GM19193 (cell line): ENCODE measurements around the gene CPB1.

ENCODE experiments used
- POLR2A ChIP-seq: IDR thresholded peaks from 4 replicates; pipeline ENCODE4 v1.6.1; 2011; ENCODE audit not compliant: insufficient read depth, insufficient read length; ENCODE audit errors: extremely low read depth

Gene CPB1

DNA sequence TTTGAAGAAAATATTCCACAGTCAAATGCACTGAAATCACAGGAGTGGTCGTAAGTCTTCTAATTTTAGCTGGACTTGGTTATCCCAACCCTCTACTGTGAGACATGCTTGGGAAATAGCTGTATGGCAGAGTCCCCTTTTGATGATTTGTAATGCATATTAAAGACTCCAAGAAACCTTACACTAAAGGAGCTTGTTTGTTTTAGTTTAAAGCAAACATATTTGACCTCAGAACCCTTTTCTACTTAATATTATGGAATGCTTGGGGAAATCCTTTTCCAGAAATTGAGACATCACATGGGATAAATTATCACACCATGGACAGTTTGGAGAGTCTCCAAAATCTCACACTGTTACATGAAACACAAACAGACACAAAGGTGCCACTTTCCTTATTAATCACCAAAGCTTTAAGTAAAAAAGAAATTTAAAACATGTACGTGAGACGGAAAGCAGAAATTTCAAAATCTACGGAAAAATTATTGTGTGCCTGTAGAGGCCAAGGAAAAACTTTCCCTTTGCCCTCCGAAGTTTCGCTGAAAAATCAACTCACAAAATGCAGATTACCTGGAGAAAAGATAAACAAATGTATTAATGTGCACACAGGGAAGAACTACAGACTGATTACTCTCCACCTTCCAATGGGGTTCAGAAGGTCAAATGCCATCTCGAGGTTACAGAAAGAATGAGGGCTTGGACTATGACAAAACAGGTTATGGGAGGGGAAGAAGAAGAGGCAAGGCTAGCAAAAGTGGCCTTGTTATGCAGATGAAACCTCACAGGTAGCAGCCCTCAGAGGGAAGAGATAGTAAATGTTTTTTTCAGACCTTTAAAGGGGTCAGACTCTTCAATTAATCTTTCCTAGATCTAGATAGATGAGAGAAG, 7.0 kb upstream of the CPB1 start:
- TF ChIP-seq POLR2A, result no peak

DNA sequence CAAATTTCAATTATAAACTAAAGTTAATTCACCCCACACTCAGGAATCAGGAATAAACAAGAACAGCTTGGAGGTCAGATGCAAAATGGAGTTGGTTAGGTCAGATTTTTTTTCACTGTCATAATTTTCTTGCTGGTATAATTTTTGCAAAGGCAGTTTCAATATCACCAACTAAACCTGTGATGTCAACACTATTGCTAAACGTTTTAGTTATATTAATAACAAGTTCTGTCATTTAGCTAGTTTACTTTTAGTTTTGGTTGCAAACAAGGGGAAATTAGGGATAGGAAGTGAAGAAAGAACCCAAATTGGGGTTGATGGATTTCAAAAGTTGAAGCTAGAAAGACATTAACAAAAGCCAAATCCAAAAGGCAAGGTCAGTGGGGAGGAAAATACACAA, 4.6 kb upstream of the CPB1 start:
- TF ChIP-seq POLR2A, result no peak

DNA sequence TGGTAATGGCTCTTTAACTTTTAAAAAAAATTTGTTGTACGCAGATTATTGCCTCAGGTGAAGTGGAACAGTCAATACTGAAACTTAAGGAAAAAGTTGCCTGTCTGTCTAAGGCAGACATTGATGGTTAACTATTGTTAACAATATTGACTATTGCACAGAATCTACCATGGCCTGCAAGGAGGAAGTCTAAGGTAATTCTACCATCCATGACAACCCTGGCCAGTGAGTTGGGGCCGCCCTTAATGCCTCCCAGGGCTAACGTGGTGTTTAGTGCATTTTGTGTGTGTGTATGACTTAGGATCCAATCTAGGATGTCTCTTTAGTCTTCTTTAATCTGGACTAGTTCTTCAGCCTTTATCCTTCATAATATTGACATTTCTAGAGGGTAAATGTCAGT, 2.1 kb upstream of the CPB1 start:
- TF ChIP-seq POLR2A, result no peak

DNA sequence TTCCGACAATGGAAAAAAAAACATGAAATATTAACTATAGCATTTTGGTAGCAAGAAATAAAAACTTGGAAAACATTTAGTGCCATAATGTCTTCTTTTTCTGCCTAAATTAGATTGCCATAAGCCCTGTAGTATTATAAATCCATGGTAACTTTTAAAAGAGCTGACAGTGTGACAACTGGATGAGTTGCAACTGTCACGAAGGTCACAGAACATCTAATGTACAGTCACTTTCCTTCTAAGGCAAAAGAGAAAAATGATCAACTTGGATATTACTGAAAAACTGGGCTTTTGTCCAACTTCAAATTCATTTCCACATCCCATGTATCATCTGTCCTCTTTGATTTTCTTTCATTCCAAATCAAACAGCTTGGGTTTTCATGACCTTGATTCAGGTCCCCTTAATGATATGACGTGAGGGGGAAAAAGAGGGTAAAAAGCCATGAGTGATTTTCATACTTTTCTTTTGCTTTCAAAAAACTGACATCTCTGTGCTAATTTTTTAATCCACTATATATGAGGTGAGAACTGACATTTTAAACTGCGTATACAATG, 602 bp downstream of the CPB1 start:
- no peak for TF ChIP-seq POLR2A

DNA sequence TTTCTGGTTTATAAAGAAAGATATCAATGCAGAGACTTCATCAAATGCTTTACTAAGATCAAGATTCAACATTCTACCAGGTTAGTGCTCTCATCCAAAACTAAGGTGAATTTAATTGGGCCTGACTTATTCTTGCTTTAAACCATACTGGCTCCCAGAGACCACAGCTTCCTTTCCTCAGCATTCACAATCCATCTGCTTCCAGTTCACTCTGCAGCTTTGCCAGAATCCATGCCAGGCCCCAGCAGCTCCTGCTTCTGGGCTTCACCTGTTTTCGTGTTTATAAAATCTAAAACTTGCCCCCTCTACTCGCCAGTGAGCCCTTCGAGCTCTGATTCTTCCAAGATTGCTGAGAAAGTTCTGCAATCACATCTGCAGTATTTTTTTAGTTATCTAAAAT, 2.3 kb downstream of the CPB1 start:
- no peak for TF ChIP-seq POLR2A

DNA sequence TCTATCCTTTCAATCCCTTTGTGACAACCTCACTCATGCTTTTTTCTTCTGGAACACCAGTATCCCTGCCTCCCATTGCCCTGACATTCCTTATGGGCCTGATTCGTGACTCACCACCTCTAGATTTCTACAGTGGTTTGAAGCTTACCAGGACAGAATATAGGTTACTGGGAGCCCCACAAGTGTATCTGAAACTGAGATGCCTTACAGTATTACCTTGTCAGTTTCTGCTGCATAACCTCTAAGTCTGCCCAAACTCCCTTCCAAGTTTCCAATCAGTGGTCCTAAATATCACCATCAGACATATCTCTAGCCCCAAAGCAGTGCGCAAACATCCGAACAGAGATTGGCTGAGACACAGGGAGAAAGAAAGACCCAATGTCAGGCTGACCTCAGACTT, 5.6 kb downstream of the CPB1 start:
- TF ChIP-seq POLR2A, result no peak

DNA sequence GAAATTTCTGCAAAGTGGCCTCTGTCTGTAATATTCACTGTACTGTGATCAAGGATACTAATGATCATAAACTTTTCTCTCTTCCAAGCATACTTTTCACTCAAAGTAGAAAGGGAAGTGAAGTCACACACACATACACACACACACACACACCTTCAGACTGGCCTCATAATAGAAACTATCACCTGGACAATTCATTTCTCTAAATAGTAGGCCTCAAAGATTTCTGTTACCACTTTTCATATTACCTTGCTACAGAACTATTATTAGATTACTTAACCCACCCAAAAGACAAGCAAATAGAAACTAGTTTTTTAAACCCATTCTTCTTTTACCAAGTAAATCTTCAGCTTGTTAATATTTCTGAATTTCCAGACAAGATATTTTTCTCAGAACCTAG, 12.2 kb downstream of the CPB1 start:
- no peak for TF ChIP-seq POLR2A

DNA sequence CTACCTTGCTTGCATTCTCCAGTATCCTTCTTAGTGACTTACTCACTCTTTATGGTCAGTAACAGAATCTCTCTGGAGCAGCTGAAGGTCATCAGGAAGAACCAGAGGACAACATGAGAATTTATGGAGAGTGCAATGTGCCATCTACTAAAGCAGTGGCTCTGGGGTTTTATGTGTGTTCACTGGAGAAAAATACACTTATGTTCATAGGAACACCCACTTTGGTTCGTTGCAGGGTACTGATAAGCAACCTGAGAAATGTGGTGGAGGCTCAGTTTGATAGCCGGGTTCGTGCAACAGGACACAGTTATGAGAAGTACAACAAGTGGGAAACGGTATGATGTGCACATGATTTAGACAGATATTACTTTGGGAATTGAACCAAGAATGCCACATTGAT, 12.8 kb downstream of the CPB1 start:
- no peak for TF ChIP-seq POLR2A

DNA sequence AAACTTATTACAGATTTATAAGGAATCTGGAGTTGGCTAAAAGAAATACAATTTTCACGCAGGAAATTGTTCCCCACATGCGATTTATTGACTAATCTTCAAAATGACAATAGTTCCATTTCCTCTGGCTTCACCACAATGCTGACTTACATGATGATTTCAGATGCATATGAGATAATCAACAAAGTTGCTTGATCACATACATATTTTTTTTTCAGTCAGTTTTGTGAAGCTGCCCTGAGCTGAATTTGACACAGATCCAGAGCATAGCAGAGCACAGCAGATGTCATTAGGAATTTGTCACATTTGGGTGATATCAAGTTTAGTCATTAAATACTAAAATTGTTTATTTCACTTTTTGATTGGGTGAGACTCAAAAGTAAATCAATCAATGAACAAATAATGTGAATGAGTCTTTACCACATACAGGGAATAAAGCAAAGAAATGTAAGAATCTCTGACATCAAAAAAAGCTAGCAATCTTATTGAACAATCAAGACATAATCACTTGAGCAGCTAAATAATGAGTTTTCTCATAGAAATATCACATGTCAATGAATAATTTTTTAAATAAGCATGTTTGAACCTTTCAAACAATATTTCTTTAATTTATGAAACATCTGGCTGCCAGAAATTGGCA, 18.3 kb downstream of the CPB1 start:
- TF ChIP-seq POLR2A, result no peak

DNA sequence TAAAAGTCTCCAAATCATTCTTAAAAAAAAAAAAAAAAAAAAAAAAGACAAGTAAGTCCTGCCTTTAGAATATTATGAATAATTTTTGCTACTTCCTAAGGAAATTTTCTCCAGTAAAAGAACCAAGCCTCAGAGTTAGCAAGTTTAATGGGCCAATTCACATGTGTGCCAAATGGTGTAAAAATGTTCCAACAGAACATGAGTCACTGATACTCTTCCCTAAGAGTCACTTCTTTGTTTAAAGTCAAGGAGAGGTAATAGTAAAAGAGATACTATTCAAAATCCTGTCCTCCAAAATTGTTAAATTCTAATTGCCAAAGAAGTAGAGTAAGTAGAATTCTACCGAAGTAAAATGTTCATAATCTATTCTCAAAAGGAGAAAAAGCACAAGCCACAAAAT, 19.7 kb downstream of the CPB1 start:
- no peak for TF ChIP-seq POLR2A

DNA sequence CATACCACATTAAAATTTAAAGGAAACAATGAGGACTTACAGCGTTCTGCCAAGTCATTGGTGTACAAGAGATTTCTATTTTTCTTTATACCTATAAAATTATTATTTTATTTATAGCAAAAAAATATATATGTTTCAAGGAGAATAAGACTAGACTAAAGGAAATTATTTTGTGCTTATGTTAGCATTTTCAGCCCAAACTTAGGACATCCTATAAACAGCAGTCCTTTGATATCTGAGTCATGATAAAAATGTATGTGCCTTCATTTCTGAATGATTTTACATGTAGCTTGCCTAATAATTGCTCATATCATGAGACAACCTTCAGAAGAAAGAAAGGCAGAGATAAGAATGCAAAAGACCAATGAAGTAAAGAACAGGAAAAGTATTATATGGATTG, 20.8 kb downstream of the CPB1 start:
- no peak for TF ChIP-seq POLR2A

DNA sequence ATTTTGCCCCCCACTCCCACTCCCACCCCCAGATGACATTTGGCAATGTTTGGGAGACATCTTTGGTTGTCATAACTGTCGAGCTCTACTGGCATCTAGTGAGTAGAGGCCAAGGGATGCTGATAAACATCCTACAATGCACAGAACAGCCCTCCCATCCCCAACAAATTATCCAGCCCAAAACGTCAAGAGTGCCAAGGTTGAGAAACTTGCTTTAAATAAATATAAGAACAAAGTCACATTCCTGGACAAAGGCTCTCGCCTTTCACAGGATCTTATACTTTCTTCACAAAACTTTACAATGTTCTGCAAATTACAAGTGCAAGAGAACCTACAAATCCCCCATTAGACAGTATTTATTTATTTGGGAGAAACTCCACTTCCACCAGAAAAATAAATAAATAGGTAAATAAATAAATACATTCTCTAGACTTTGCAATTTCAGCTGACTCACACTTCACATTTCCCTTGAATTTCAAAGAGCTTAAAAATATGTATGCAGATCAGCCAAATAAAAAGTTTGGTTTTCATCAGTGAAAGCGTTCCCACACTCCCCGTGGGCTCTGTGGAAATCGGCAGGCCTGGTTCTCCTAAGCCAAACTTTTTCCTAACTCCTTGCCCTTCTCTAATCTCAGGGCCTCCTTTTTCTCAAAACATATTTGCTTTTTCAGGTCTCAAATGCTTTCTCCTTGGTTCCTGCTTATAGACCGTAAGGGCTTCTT, 24.8 kb downstream of the CPB1 start:
- no peak for TF ChIP-seq POLR2A

DNA sequence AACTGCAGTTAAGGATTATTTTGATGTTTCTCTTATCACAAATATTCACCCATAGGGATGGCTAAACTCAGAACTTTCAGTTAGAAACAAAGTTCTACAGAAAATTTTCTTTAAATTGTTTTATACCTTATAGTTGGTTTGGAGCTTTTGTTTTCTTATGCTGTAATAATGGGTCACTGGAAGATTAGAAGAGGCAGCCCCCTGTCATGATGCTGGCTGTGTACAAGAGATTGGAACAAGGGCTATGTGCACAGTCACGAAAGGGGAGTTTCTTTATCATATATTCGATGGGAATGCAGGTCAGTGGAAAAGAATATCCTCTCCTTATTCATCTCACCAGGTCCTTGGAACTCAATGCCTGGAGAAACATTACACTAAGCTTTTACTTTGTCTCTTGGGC, 25.5 kb downstream of the CPB1 start:
- no peak for TF ChIP-seq POLR2A

DNA sequence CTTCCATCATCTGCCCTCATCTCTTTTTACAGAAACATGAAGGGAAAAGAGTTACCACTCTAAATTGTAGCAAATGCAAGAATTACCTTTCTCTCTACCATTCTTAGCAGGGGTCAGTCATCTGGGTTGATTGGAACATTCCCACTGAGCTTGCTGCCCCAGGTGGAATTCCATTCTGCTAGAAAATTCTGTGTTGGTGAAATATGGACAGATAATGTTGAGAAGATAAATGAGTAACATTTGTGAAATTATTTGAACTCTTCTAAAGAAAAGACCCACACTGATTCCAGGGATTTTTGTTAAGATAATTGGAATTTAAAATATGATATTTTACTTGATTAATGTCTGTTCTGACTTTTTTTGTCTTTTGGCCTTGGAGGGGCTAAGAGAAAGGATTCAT, 26.4 kb downstream of the CPB1 start:
- TF ChIP-seq POLR2A, result no peak

DNA sequence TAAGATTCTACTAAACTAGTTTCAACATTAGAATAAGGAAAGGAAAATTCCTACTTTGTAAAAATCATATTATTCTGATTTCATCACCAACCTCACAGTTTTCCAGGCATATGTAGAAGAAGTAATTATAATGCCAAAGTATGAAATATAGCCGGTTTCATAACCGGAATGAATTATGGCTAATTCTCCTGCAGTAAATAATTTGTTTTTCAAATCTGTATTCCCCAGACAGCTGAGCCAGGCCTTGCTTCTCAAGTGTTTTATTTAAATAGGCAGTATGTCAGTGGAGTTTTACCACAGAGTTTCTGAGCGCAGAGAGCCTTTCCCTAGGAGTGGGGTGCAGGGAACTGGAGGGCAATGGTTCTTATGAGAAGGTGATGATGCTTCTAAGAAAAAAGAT, 28.8 kb downstream of the CPB1 start:
- TF ChIP-seq POLR2A, result no peak
